Smooth muscle cell of the brain vasculature (primary cell): ENCODE measurements around the gene ENDOG.

Experiments used
- DNase-seq: peaks from one replicate; pipeline ENCODE4 v3.0.0-alpha.2; 2012; ENCODE audit warnings: low read depth, low spot score

ENDOG gene

GRCh38 chr9:128800061-128800460 lies 18.2 kb upstream of the ENDOG start:
- no peak for DNase-seq

DNA sequence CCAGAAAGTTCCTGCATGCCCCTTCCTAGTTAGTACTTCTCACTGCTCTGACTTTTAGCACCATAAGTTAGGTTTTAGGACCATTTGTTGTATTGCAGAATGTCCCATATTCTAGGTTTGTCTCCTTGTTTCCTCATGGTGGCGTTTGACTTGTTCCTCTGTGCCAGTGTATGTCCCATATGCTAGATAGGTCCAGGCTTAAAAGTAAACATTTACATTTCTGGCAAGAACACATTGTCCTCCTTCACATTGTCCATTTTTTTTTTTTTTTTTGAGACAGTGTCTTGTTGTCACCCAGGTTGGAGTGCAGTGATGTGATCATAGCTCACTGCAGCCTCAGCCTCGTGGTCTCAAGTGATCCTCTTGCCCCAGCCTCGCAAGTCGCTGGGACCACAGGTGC lies 15.8 kb upstream of the ENDOG start:
- DNase-seq = no peak

- no peak for DNase-seq
Observed at GRCh38 chr9:128805661-128806060, 12.6 kb upstream of the ENDOG start.

GRCh38 chr9:128807827-128808226 lies 10.5 kb upstream of the ENDOG start:
- no peak for DNase-seq

DNA sequence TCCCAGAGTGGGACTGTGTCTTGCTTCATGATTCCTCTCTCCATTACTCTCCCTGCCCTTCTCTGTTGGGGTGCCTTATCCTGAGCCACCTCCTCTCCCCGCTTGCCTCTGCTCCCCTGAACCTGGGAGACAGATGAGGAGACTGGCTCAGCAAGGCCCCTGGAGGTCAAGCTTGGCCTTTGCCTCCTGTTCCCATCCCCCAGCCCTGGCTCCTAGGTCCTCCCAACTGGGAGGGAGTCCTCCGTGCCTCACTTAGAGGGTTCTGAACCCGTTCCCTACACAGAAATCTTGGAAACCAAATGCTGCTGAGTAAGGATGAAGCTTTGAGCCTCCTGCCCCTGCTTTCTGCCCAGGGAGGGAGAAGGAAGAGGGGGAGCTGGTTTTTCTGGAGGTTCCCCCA lies 9.8 kb upstream of the ENDOG start:
- DNase-seq = no peak

DNA sequence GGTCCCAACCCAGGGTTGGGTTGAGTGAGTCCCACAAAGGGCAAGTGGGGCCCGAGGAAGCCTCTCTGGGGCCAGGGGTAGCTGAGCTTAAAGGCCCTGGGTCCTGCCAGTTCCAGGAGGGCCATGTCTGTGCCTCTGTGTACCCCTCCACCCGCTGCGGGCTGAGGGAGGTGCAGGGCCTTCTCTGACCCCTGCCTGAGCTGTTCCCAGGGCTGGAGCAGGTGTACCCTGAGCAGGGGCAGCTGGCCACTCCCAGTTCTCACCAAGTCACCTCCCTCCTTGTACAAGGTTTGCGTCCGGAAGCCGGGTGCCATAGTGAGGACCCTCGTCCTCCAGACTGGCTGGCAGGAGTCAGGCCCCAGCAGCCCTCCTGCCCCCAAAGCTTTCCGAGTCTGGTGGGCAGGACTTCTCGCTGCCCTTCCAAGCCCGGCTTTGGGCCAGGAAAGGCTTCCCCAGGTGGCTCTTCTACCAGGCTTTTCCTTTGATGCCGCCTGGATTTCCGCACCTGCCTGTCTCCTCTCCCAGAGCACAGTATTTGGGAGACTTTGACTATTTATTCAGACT lies 9.2 kb upstream of the ENDOG start:
- no peak for DNase-seq

- no peak for DNase-seq
Observed at GRCh38 chr9:128809831-128810230, 8.5 kb upstream of the ENDOG start.

DNA sequence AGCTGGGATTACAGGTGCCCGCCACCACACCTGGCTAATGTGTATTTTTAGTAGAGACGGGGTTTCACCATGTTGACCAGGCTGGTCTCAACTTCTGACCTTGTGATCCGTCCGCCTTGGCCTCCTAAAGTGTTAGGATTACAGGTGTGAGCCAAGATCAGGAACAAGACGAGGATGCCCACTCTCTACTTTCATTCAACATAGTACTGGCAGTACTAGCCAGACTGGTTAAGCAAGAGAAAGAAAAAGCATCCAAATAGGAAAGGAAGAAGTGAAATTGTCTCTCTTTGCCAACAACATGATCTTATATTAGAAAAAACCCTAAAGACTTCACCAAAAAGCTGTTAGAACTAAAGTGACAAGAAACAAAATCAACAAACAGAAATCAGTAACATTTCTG lies 7.4 kb upstream of the ENDOG start:
- no peak for DNase-seq

DNA sequence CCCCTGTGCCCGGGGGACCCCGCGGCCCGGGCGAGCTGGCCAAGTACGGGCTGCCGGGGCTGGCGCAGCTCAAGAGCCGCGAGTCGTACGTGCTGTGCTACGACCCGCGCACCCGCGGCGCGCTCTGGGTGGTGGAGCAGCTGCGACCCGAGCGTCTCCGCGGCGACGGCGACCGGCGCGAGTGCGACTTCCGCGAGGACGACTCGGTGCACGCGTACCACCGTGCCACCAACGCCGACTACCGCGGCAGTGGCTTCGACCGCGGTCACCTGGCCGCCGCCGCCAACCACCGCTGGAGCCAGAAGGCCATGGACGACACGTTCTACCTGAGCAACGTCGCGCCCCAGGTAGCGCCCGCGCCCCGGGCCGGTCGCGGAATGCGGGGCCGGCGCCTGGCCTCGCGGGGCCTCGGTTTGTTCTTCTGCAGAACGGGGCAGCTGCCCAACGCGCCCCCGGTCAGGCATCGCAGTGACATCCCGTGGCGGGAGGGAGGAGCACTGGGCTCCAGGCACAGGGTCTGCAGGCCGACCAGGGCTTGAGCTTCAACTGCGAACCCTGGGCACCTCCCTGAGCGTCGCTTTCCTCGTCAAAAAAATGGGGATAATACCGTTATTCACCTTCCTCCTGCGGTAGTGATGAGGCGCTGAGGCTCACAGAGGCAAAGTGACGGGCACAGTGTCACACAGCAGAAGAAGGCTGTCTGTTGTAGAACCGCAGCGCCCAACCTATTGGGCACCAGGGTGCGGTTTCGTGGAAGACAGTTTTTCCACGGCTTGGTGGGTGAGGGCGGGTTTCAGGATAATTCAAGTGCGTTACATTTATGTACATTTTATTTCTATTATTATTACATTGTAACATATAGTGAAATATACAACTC lies 777 bp downstream of the ENDOG start:
- no peak for DNase-seq

DNA sequence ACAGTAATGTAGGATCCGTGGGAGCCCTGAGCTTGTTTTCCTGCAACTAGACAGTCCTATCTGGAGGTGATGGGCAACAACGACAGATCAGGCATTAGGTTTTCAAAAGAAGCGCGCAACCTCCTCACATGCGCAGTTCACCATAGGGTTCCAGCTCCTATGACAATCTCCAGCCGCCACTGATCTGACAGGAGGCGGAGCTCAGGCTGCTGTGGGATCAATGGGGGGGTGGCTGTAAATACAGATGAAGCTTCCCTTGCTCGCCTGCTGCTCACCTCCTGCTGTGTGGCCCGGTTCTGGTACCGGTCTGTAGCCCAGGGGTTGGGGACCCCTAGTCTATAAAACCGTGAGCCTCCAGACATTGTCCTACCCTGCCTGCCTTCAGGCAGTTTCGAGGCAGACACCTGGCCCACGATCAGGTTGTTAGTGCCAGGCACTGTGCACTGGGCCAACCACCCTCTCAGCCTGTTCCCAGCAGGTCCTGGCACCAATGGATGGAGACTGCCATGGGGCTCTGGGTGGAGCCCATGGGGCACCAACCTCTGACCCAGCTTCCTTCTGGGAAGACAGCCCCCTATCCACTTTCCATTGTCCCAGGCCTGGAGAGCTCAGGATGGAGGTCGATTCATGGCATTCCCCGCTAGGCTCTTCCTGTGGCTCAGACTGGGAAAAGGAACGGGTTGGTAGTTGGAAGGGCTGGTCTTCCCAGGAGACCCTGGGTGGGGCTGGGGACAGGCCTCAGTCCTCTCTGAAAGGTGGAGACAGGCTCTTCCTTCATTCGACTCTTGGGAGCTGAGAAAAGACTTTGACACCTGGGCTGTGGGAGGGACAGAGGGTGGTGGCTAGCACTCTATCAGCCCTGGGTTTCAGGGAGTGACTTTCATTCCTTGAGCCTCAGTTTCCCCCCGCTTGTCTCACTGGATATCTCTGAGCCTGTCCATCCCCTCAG lies 1.7 kb downstream of the ENDOG start:
- no peak for DNase-seq

DNA sequence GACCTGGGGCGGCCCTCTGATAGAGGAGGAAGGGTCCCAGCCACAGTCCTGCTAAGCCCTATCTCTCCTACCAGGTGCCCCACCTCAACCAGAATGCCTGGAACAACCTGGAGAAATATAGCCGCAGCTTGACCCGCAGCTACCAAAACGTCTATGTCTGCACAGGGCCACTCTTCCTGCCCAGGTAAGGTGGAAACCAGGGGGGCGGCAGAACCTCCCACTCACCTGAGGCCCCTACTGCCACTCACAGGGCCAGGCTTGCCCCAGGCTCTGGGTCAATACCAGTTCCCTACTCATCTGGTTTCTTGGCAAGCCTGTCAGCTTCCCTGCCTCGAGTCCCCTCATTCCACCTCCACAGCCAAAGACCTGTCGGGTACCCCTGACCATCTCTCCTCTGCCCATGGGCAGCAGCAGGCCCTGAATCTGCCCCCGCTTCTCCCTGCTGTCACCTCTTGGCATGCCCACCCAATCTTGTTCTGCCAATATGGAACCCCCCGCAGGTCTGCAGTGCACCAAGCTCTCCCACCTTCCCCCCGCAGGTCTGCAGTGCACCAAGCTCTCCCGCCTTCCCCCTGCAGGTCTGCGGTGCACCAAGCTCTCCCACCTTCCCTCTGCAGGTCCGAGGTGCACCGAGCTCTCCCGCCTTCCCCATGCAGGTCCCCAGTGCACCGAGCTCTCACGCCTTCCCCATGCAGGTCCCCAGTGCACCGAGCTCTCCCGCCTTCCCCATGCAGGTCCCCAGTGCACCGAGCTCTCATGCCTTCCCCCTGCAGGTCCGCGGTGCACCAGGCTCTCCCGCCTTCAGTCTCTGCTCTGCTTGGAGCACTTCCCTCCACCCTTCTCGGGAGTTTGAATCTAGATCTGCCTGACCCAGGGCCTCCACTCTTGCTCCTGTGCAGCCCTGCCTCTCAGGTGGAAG lies 2.6 kb downstream of the ENDOG start:
- no peak for DNase-seq

DNA sequence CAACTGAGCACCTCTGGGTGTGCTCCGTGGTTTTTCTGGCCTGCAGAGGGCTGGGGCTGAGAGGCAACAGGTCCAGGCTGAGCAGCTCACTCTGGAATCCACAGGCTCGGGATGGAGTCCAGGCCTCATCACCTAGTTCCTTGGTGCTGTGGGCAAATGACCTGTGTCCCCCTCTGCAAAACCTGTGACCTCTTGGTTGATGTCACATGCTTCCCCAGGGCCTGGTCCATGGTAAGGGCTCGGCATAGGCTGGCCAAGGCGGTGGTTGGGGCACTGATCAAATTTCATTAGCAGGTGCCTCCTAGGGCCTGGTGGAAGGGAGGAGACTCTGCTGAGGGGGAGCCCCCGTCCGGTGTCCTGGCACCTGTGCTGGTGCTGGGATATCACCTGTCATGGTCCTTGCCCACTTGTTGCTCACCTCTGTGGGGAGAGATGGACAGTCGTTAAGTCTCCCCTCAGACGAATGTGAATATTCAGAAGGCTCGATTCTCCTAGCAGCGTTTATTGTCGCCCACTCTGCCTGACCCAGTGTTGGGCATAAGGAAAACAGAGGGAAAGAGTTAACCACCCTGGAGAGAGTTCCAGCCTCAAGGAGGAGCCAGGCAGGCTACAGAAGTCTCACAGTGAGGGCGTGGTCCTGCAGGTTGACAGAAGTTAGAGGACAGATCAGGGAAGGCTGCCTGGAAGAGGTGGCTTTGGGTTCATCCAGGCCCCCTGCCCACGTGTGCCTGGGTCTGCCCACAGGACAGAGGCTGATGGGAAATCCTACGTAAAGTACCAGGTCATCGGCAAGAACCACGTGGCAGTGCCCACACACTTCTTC lies 3.5 kb downstream of the ENDOG start:
- no peak for DNase-seq

GRCh38 chr9:128822407-128823042 lies 4.2 kb downstream of the ENDOG start:
- DNase-seq = no peak

DNA sequence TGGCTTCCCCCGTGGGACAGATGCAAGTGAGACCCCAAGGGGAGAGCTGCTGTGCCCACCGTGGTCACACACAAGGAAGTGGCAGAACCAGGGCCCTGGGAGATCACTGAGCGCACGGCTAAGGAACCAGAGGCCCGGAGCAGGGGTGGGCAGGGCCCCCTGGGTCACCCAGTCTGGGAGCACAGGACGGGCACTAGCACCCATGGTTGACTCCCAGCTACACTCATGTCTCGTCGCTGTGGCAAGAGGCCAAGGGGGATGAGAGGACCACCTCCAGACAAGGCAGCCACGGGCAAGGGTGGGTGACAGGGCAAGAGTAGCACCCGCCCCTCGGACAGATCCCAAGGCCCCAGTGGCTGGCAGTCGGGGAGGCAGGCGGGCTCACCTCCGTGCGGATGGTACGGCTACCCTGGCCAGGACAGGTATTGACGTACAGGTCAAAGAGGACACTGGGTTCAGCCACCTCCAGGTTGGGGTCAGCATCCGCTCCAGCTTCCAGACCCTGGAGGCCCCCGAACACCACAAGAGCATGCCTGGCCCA lies 5.1 kb downstream of the ENDOG start:
- no peak for DNase-seq

GRCh38 chr9:128823903-128824406 lies 5.7 kb downstream of the ENDOG start:
- no peak for DNase-seq

DNA sequence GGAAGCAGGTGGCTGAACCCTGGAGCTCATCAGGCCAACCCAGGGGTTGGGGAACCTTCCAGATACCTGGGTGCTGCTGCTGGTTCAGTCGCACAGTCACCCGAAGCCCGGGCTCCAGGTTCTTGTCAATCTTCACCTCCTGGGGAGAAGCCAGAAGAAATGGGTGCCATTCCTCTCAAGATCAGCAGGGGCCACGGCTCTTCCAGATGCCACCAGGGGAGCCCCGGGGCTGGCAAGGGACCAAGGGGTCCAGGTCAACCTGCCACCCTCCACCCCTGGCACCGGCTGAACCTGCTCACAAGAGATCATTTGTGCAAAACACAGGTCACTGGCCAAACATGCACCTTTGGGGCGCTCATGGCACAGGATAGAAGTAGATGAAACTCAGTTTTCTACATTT lies 6.6 kb downstream of the ENDOG start:
- no peak for DNase-seq

DNA sequence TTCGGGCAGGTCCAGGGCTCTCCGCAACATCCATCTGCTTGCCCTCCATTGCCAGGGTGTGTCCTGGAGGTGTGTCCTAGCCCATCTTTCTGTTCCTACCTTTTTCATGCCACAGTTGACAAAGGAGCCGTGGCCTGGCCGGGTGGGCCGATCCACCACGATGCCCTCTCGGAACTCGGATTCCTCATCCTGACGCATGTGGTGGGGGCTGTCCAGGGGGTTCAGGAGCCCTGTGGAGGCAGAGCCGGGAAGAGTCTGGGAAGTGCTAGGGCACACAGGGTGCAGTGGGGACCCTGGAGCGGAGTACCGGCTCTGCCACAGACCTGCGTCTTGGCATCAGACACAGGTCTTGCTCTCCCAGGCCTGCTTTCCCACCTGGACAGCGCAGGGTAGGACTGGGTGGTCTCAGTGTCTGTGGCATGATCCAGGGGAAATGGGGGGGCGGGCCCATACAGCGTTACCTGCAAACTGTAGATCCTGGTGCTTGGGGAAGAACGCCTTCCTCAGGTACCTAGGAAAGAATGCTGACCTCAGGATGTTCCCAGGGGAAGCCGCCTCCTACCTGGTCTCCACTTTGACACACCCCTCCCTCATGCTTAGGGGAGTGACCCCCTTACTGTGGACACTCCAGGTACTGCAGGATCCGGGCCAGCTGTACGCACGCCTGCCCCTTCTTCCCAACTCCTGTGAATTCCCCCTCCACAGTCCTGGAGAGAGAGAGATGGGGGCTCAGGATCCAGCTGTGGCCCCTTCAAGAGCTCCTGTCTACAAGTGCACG lies 7.8 kb downstream of the ENDOG start:
- no peak for DNase-seq

- no peak for DNase-seq
Observed at GRCh38 chr9:128828267-128828666, 10.0 kb downstream of the ENDOG start.
